K562 (cell line): ENCODE data around the gene RPL7A. TPM values are rescaled to one million over a fixed set of nuclear protein-coding genes. Genes with fewer than 3 reads are reported as not detected.

Experiments
- ASH1L ChIP-seq: fragments of 450-650 bp; IDR thresholded peaks from 2 replicates; pipeline ENCODE4 v1.6.1; 2018; ENCODE audit warnings: borderline replicate concordance, mild to moderate bottlenecking, low read depth; ENCODE audit not compliant: partially characterized antibody
- EWSR1 ChIP-seq: fragments of 450-650 bp; IDR thresholded peaks from 2 replicates; pipeline ENCODE4 v1.6.1; 2018; ENCODE audit warnings: borderline replicate concordance, mild to moderate bottlenecking, low read depth, moderate library complexity; ENCODE audit not compliant: partially characterized antibody
- NR1H2 ChIP-seq: sonication (generic); formaldehyde crosslinking; IDR thresholded peaks from 2 replicates; pipeline ENCODE4 v1.4.0; 2020; ENCODE audit warnings: mild to moderate bottlenecking, missing genetic modification reagents
- PML ChIP-seq: IDR thresholded peaks from 2 replicates; pipeline ENCODE4 v1.6.1; 2012; ENCODE audit warnings: low read length, inconsistent platforms
- POLR2AphosphoS2 ChIP-seq: IDR thresholded peaks from 2 replicates; pipeline ENCODE4 v1.6.1; 2012; ENCODE audit warnings: low read length, improper control_type of control experiment
- SRSF1 ChIP-seq: fragments of 200-400 bp; formaldehyde crosslinking; IDR thresholded peaks from 2 replicates; pipeline ENCODE4 v1.6.1; 2017; ENCODE audit warnings: mild to moderate bottlenecking, low read depth, low read length, moderate library complexity
- SUPT5H ChIP-seq: fragments of 450-650 bp; IDR thresholded peaks from 2 replicates; pipeline ENCODE4 v1.6.1; 2016
- TCF7 ChIP-seq: sonication (generic); IDR thresholded peaks from 2 replicates; pipeline ENCODE4 v1.6.1; 2016; ENCODE audit warnings: antibody characterized with exemption, borderline replicate concordance
- ZNF445 ChIP-seq: fragments of 250-450 bp; sonication (Bioruptor Pico); IDR thresholded peaks from 2 replicates; pipeline ENCODE4 v1.4.0; 2020; ENCODE audit warnings: low read depth, mild to moderate bottlenecking, moderate library complexity
- ZNF717 ChIP-seq: fragments of 250-450 bp; sonication (Bioruptor Pico); IDR thresholded peaks from 2 replicates; pipeline ENCODE4 v1.5.0; 2021
- ZNF76 ChIP-seq: fragments of 250-450 bp; sonication (Bioruptor Pico); IDR thresholded peaks from 2 replicates; pipeline ENCODE4 v1.4.0; 2020; ENCODE audit warnings: mild to moderate bottlenecking, moderate library complexity, borderline replicate concordance
- polyA plus RNA-seq, 8 experiments: library from polyadenylated mRNA; depleted of rRNA in 4 of 8; stranded (reverse) in 5 of 8; unstranded in 3 of 8; fragments of >200 nt; fragmentation: Nextera tagmentation in 2 of 8; fragmentation: Illumina TruSeq in 1 of 8; extraction: Ambion mirVana in 2 of 8; extraction: Trizol in 1 of 8; gene quantifications; 2 replicates each; pipeline versions ENCODE4 v1.2.1 to v1.2.3, GENCODE V29; 2011 to 2014; ENCODE audit warnings: inconsistent platforms in 1 of 8, missing spikeins in 1 of 8
- total RNA-seq, 7 experiments: library from RNA; depleted of rRNA in 6 of 7; stranded (reverse); fragments of >200 nt in 6 of 7; fragmentation: Illumina TruSeq in 2 of 7; extraction: Trizol in 2 of 7; gene quantifications; 2 replicates each; pipeline versions ENCODE4 v1.2.1 to v1.2.3, GENCODE V29; 2011 to 2021; ENCODE audit warnings: low replicate concordance in 1 of 7
- TF ChIP-seq, protein P1 (sequence below): sonication (generic); formaldehyde crosslinking; IDR thresholded peaks from 2 replicates; pipeline ENCODE4 v1.8.0; 2022; ENCODE audit warnings: mild to moderate bottlenecking, missing genetic modification reagents
- TF ChIP-seq, protein P2 (sequence below): fragments of 250-450 bp; sonication (Bioruptor Pico); IDR thresholded peaks from 2 replicates; pipeline ENCODE4 v1.8.0; 2022; ENCODE audit warnings: moderate library complexity, mild to moderate bottlenecking, inconsistent platforms
- TF ChIP-seq, protein P3 (sequence below): sonication (generic); formaldehyde crosslinking; IDR thresholded peaks from 2 replicates; pipeline ENCODE4 v1.8.0; 2023; ENCODE audit warnings: mild to moderate bottlenecking, missing genetic modification reagents
- TF ChIP-seq, protein P4 (sequence below): fragments of 450-650 bp; IDR thresholded peaks from 2 replicates; pipeline ENCODE4 v1.6.1; 2016; ENCODE audit warnings: missing biosample characterization, missing genetic modification characterization
- TF ChIP-seq, protein P5 (sequence below): fragments of 250-450 bp; sonication (Bioruptor Pico); IDR thresholded peaks from 2 replicates; pipeline ENCODE4 v1.8.0; 2021; ENCODE audit warnings: borderline replicate concordance, mild to moderate bottlenecking, moderate library complexity; ENCODE audit not compliant: poor library complexity, severe bottlenecking
- TF ChIP-seq, protein P6 (sequence below): sonication (generic); formaldehyde crosslinking; IDR thresholded peaks from 2 replicates; pipeline ENCODE4 v1.5.0; 2020; ENCODE audit warnings: missing genetic modification reagents
- TF ChIP-seq, protein P7 (sequence below), 2 experiments: fragments of 450-650 bp; IDR thresholded peaks; 2 replicates each; pipeline ENCODE4 v1.6.1; 2016

The RPL7A gene
- total and polyA plus RNA-seq, 9 of the 15 experiments (the other 6 are each of a cell fraction or from before 2014, with no cell fraction given), result 1,935 to 3,760 (median 2,652) TPM

DNA sequence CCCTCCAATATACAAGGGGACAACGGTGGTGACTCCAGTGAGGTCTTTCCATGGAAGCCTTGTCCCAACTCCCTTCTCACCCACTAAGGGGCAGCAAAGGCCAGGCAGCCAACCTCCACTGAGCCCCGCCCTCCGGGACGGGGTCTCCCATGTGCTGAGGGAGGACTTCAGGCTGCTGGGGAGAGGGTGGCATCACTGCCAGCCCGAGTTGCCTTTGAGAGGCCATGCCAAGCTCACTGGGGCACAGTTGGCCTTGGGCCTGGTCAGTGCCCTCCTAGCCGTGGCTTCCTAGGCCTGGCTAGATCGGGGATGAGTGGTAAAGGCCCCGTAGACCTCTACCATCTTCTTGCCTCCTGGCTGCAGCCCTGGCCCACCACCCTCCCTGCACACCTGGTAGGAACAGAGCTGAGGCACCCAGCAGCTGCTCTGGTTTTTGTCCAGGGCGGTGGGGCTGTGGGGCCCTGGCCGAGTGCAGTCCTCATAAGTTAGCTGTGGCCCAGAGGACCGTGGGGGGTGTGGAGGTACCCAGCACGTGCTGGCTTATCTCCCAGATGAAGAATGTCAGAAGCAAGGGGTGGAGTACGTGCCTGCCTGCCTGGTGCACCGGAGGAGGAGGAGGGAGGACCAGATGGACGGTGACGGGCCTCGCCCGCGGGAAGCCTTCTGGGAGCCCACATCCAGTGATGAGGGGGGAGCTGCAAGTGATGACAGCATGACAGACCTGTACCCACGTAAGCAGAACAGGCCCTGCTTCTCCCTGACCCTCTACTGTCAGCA lies 11.6 kb downstream of the RPL7A start (continued):
- no peak; the same call in 1 of the 2 replicates for TF ChIP-seq POLR2AphosphoS2
- TF ChIP-seq, protein P1, sequence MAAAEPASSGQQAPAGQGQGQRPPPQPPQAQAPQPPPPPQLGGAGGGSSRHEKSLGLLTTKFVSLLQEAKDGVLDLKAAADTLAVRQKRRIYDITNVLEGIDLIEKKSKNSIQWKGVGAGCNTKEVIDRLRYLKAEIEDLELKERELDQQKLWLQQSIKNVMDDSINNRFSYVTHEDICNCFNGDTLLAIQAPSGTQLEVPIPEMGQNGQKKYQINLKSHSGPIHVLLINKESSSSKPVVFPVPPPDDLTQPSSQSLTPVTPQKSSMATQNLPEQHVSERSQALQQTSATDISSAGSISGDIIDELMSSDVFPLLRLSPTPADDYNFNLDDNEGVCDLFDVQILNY (CRISPR knock-in tag), result 0 out of 2 replicates have a peak, but pooled peaks have one; percentile 63
- no peak for TF ChIP-seq ZNF717 (CRISPR knock-in tag)
- no peak for TF ChIP-seq ASH1L
- TF ChIP-seq, protein P2, sequence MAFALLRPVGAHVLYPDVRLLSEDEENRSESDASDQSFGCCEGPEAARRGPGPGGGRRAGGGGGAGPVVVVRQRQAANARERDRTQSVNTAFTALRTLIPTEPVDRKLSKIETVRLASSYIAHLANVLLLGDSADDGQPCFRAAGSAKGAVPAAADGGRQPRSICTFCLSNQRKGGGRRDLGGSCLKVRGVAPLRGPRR (CRISPR knock-in tag), result no peak
- TF ChIP-seq NR1H2 (CRISPR knock-in tag), result no peak
- TF ChIP-seq EWSR1, result no peak
- TF ChIP-seq ZNF76 (CRISPR knock-in tag), result no peak
- no peak for TF ChIP-seq PML
- TF ChIP-seq SRSF1, result no peak
- TF ChIP-seq, protein P3, sequence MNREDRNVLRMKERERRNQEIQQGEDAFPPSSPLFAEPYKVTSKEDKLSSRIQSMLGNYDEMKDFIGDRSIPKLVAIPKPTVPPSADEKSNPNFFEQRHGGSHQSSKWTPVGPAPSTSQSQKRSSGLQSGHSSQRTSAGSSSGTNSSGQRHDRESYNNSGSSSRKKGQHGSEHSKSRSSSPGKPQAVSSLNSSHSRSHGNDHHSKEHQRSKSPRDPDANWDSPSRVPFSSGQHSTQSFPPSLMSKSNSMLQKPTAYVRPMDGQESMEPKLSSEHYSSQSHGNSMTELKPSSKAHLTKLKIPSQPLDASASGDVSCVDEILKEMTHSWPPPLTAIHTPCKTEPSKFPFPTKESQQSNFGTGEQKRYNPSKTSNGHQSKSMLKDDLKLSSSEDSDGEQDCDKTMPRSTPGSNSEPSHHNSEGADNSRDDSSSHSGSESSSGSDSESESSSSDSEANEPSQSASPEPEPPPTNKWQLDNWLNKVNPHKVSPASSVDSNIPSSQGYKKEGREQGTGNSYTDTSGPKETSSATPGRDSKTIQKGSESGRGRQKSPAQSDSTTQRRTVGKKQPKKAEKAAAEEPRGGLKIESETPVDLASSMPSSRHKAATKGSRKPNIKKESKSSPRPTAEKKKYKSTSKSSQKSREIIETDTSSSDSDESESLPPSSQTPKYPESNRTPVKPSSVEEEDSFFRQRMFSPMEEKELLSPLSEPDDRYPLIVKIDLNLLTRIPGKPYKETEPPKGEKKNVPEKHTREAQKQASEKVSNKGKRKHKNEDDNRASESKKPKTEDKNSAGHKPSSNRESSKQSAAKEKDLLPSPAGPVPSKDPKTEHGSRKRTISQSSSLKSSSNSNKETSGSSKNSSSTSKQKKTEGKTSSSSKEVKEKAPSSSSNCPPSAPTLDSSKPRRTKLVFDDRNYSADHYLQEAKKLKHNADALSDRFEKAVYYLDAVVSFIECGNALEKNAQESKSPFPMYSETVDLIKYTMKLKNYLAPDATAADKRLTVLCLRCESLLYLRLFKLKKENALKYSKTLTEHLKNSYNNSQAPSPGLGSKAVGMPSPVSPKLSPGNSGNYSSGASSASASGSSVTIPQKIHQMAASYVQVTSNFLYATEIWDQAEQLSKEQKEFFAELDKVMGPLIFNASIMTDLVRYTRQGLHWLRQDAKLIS (CRISPR knock-in tag), result no peak
- TF ChIP-seq, protein P4, sequence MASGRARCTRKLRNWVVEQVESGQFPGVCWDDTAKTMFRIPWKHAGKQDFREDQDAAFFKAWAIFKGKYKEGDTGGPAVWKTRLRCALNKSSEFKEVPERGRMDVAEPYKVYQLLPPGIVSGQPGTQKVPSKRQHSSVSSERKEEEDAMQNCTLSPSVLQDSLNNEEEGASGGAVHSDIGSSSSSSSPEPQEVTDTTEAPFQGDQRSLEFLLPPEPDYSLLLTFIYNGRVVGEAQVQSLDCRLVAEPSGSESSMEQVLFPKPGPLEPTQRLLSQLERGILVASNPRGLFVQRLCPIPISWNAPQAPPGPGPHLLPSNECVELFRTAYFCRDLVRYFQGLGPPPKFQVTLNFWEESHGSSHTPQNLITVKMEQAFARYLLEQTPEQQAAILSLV (tag), result no peak
- TF ChIP-seq, protein P5, sequence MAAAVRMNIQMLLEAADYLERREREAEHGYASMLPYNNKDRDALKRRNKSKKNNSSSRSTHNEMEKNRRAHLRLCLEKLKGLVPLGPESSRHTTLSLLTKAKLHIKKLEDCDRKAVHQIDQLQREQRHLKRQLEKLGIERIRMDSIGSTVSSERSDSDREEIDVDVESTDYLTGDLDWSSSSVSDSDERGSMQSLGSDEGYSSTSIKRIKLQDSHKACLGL (CRISPR knock-in tag), result no peak
- no peak for TF ChIP-seq TCF7
- TF ChIP-seq, protein P6, sequence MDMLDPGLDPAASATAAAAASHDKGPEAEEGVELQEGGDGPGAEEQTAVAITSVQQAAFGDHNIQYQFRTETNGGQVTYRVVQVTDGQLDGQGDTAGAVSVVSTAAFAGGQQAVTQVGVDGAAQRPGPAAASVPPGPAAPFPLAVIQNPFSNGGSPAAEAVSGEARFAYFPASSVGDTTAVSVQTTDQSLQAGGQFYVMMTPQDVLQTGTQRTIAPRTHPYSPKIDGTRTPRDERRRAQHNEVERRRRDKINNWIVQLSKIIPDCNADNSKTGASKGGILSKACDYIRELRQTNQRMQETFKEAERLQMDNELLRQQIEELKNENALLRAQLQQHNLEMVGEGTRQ (CRISPR knock-in tag), result peak; percentile 34; the same call in 1 of the 2 replicates
- TF ChIP-seq SUPT5H, result no peak; the same call in 1 of the 2 replicates
- TF ChIP-seq, protein P7, sequence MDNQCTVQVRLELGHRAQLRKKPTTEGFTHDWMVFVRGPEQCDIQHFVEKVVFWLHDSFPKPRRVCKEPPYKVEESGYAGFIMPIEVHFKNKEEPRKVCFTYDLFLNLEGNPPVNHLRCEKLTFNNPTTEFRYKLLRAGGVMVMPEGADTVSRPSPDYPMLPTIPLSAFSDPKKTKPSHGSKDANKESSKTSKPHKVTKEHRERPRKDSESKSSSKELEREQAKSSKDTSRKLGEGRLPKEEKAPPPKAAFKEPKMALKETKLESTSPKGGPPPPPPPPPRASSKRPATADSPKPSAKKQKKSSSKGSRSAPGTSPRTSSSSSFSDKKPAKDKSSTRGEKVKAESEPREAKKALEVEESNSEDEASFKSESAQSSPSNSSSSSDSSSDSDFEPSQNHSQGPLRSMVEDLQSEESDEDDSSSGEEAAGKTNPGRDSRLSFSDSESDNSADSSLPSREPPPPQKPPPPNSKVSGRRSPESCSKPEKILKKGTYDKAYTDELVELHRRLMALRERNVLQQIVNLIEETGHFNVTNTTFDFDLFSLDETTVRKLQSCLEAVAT (IDR thresholded peaks at IDR 0.05), result no peak
- TF ChIP-seq ZNF445, result no peak
